GM12801 (cell line): ENCODE data around the gene TOLLIP.

Experiments
- TF ChIP-seq, protein P1 (sequence below): IDR thresholded peaks from one replicate; pipeline ENCODE4 v1.5.1; 2011; ENCODE audit warnings: control low read depth; ENCODE audit not compliant: insufficient read length; ENCODE audit errors: extremely low read depth

Gene TOLLIP

DNA sequence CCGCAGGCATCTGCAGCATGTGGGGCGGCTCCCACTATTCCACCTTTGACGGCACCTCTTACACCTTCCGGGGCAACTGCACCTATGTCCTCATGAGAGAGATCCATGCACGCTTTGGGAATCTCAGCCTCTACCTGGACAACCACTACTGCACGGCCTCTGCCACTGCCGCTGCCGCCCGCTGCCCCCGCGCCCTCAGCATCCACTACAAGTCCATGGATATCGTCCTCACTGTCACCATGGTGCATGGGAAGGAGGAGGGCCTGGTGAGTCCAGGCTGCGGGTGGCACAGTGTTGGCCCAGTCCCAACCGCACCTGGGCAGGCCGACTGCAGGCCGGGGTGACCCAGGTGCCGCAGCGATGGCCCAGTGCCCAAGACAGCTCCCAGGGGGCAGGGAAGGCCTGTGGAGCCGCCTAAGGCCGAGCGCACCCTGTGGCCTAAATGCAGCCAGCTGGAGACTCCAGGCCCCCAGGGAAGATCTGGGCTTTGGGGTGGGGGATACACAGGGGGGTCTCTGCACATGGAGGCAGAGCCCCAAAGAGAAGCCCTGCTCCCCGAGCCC lies 55.3 kb downstream of the TOLLIP start:
- TF ChIP-seq, protein P1, sequence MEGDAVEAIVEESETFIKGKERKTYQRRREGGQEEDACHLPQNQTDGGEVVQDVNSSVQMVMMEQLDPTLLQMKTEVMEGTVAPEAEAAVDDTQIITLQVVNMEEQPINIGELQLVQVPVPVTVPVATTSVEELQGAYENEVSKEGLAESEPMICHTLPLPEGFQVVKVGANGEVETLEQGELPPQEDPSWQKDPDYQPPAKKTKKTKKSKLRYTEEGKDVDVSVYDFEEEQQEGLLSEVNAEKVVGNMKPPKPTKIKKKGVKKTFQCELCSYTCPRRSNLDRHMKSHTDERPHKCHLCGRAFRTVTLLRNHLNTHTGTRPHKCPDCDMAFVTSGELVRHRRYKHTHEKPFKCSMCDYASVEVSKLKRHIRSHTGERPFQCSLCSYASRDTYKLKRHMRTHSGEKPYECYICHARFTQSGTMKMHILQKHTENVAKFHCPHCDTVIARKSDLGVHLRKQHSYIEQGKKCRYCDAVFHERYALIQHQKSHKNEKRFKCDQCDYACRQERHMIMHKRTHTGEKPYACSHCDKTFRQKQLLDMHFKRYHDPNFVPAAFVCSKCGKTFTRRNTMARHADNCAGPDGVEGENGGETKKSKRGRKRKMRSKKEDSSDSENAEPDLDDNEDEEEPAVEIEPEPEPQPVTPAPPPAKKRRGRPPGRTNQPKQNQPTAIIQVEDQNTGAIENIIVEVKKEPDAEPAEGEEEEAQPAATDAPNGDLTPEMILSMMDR: no peak

DNA sequence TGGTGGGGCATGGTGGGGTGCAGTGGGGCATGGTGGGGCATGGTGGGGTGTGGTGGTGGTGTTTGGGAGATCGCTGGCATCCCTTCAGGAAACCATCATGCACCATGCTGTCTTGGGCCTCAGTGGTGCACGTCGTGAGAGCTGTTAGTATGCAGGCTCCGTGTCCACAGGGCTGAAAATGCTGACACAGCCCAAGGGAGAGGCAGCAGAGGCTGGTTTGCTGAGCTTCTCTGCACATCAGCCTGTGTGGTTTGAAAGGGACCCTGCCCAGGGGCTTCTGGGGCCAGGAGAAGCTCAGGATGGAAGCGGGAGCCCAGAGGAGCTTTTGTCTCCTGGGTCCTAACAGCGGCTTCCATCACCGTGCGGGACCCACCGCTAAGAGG lies 56.3 kb downstream of the TOLLIP start:
- TF ChIP-seq, protein P1: no peak

DNA sequence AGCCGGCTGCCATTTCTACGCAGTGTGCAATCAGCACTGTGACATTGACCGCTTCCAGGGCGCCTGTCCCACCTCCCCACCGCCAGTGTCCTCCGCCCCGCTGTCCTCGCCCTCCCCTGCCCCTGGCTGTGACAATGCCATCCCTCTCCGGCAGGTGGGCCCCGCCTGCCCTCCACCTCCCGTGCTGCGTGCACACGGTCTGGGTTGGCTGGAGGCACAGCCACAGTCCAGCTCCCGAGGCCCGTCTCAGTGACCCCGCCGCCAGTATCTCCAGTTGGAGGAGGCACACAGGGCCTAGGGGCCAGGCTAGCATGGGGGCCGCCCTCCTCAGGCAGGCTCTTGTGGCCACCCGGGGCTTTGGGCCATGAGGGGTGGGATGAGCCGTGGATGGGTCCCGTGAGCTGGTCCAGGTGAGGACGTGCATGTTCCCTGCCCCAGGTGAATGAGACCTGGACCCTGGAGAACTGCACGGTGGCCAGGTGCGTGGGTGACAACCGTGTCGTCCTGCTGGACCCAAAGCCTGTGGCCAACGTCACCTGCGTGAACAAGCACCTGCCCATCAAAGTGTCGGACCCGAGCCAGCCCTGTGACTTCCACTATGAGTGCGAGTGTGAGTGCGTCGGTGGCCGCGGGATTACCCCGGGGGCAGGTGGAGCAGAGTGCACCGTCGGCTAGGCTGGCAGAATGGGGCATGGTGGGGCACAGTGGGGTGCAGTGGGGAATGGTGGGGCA lies 56.9 kb downstream of the TOLLIP start:
- TF ChIP-seq, protein P1: no peak

DNA sequence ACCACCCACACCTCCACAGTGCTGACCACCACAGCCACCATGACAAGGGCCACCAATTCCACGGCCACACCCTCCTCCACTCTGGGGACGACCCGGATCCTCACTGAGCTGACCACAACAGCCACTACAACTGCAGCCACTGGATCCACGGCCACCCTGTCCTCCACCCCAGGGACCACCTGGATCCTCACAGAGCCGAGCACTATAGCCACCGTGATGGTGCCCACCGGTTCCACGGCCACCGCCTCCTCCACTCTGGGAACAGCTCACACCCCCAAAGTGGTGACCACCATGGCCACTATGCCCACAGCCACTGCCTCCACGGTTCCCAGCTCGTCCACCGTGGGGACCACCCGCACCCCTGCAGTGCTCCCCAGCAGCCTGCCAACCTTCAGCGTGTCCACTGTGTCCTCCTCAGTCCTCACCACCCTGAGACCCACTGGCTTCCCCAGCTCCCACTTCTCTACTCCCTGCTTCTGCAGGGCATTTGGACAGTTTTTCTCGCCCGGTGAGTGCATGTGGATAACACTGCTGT lies 58.1 kb downstream of the TOLLIP start:
- TF ChIP-seq, protein P1: no peak

DNA sequence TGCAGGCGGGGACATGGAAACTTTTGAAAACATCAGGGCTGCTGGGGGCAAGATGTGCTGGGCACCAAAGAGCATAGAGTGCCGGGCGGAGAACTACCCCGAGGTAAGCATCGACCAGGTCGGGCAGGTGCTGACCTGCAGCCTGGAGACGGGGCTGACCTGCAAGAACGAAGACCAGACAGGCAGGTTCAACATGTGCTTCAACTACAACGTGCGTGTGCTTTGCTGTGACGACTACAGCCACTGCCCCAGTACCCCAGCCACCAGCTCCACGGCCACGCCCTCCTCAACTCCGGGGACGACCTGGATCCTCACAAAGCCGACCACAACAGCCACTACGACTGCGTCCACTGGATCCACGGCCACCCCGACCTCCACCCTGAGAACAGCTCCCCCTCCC lies 67.1 kb downstream of the TOLLIP start:
- TF ChIP-seq, protein P1: no peak

DNA sequence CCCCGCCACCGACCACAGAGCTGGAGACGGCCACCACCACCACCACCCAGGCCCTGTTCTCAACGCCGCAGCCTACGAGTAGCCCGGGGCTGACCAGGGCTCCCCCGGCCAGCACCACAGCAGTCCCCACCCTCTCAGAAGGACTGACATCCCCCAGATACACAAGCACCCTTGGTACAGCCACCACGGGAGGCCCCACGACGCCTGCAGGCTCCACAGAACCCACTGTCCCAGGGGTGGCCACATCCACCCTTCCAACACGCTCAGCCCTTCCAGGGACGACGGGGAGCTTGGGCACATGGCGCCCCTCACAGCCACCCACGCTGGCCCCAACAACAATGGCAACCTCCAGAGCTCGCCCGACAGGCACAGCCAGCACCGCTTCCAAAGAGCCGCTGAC lies 67.7 kb downstream of the TOLLIP start:
- TF ChIP-seq, protein P1: no peak

DNA sequence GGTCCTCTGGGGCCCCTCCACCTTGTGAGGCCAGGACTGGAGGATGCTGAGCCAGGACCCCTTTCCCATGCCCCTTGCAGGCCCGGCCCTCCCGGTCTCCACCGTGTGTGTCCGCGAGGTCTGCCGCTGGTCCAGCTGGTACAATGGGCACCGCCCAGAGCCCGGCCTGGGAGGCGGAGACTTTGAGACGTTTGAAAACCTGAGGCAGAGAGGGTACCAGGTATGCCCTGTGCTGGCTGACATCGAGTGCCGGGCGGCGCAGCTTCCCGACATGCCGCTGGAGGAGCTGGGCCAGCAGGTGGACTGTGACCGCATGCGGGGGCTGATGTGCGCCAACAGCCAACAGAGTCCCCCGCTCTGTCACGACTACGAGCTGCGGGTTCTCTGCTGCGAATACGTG lies 68.7 kb downstream of the TOLLIP start:
- TF ChIP-seq, protein P1: no peak
